Measurements from ENCODE around the gene SEPHS1.

DNA sequence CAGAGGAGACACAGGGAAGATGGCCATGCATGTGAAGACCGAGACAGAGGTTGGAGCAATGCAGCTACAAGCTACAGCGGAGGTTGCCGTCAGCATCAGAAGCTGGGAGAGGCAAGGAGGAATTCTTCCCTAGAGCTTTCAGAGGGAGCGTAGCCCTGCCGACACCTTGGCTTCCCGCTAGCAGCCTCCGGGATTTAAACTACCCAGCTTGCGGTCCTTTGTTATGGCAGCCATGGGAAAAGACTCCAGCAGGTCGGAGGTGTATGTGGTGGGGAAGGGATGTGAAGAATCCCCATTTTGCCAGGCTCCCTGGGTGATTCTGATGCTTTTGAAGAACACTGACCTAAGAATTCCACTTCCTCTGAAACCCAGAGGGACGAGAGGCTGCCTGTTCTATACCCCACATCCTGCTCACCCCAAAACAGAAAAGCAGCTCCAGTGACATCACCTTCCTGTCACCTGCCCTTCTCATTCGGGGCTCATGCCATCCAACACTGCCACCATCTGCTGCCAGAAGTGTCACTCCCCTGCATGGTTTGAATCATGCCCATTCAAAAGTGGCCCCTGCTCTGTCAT, 3.3 kb upstream of the SEPHS1 start:
- TF ChIP-seq EZH2 (IDR thresholded peaks at IDR 0.05; ENCODE audit: borderline replicate concordance, low read length): no peak
- TF ChIP-seq, protein P1, sequence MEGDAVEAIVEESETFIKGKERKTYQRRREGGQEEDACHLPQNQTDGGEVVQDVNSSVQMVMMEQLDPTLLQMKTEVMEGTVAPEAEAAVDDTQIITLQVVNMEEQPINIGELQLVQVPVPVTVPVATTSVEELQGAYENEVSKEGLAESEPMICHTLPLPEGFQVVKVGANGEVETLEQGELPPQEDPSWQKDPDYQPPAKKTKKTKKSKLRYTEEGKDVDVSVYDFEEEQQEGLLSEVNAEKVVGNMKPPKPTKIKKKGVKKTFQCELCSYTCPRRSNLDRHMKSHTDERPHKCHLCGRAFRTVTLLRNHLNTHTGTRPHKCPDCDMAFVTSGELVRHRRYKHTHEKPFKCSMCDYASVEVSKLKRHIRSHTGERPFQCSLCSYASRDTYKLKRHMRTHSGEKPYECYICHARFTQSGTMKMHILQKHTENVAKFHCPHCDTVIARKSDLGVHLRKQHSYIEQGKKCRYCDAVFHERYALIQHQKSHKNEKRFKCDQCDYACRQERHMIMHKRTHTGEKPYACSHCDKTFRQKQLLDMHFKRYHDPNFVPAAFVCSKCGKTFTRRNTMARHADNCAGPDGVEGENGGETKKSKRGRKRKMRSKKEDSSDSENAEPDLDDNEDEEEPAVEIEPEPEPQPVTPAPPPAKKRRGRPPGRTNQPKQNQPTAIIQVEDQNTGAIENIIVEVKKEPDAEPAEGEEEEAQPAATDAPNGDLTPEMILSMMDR (conservative IDR thresholded peaks at IDR 0.05 in 1 of 2, IDR thresholded peaks at IDR 0.05 in 1 of 2; ENCODE audit: extremely low read depth in 1 of 2, insufficient read depth in 1 of 2, low read depth in 1 of 2, low read length in 2 of 2): no peak
